ENCODE results near the gene MYH8.

DNA sequence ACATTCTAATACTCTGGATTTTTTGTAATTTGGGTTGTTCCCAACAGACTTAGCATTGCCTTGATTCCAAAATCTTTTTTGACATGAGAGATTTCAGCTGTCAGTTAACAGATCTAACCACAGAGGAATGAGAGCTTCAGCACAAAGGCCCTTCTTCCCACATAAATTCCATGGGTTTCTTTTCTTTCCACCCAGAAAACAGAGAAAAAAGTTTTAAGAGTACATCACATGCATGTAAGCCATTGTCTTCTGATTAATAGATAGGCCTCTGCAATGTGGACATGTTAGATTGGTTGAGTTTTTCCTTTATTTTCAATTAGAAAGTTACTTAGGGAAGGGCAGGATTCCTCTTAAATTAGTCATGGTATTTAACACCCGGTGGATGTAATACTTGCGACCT lies 939 bp downstream of the MYH8 start:
- TF ChIP-seq, protein P1, sequence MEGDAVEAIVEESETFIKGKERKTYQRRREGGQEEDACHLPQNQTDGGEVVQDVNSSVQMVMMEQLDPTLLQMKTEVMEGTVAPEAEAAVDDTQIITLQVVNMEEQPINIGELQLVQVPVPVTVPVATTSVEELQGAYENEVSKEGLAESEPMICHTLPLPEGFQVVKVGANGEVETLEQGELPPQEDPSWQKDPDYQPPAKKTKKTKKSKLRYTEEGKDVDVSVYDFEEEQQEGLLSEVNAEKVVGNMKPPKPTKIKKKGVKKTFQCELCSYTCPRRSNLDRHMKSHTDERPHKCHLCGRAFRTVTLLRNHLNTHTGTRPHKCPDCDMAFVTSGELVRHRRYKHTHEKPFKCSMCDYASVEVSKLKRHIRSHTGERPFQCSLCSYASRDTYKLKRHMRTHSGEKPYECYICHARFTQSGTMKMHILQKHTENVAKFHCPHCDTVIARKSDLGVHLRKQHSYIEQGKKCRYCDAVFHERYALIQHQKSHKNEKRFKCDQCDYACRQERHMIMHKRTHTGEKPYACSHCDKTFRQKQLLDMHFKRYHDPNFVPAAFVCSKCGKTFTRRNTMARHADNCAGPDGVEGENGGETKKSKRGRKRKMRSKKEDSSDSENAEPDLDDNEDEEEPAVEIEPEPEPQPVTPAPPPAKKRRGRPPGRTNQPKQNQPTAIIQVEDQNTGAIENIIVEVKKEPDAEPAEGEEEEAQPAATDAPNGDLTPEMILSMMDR (optimal IDR thresholded peaks at IDR 0.05 in 1 of 3, IDR thresholded peaks at IDR 0.05 in 1 of 3, conservative IDR thresholded peaks at IDR 0.05 in 1 of 3; ENCODE audit: extremely low read depth in 1 of 3, insufficient read depth in 2 of 3, low read length in 3 of 3), result no peak
- TF ChIP-seq EZH2 (IDR thresholded peaks at IDR 0.05; ENCODE audit: low read length), result no peak
